Heart left ventricle (tissue), 16 donors: ENCODE data around the gene SERPINA12. TPM values are rescaled to one million over a fixed set of nuclear protein-coding genes. Genes with fewer than 3 reads are reported as not detected.
A peak's percentile ranks its signal among the peaks of the same experiment; 100 is the strongest.

Experiments used
- ATAC-seq, 4 donors: fragments of 200-7000 bp; cut with Tn5 transposase; one replicate each; pipeline ENCODE4 v1.9.1; 2020 to 2022; ENCODE audit warnings: moderate library complexity in 4 of 4, mild to moderate bottlenecking in 3 of 4, moderate number of reproducible peaks in 1 of 4
- DNase-seq, 5 donors: peaks; one replicate each; pipeline ENCODE4 v3.0.0-alpha.2; 2020
- H3K27ac ChIP-seq, 12 donors: fragments of 200-600 bp; sonication (generic) in 4 of 12; one replicate each; pipeline versions ENCODE4 v1.5.0 to v1.8.0; 2016 to 2022; ENCODE audit warnings: mild to moderate bottlenecking in 2 of 12
- H3K27me3 ChIP-seq, 9 donors: fragments of 200-600 bp; sonication (generic) in 2 of 9; one replicate each; pipeline versions ENCODE4 v1.5.1 to v1.8.0; 2016 to 2022; ENCODE audit warnings: mild to moderate bottlenecking in 3 of 9
- H3K36me3 ChIP-seq, 9 donors: fragments of 200-600 bp; sonication (generic) in 2 of 9; one replicate each; pipeline versions ENCODE4 v1.5.0 to v1.8.0; 2018 to 2022; ENCODE audit warnings: mild to moderate bottlenecking in 2 of 9
- H3K4me1 ChIP-seq, 12 donors: fragments of 200-600 bp; sonication (generic) in 4 of 12; one replicate each; pipeline versions ENCODE4 v1.5.0 to v1.8.0; 2016 to 2022; ENCODE audit warnings: mild to moderate bottlenecking in 3 of 12
- H3K4me3 ChIP-seq, 12 donors: fragments of 200-600 bp; sonication (generic) in 4 of 12; one replicate each; pipeline versions ENCODE4 v1.5.0 to v1.8.0; 2017 to 2022; ENCODE audit warnings: mild to moderate bottlenecking in 9 of 12, moderate library complexity in 4 of 12
- H3K9me3 ChIP-seq, 12 donors: fragments of 200-600 bp; sonication (generic) in 4 of 12; one replicate each; pipeline versions ENCODE4 v1.5.0 to v1.8.0; 2016 to 2022; ENCODE audit warnings: mild to moderate bottlenecking in 1 of 12
- CTCF ChIP-seq, 12 donors: fragments of 200-600 bp; sonication (generic) in 4 of 12; IDR thresholded peaks; one replicate each; pipeline versions ENCODE4 v1.5.0 to v1.8.0; 2018 to 2022; ENCODE audit warnings: antibody characterized with exemption in 12 of 12, mild to moderate bottlenecking in 5 of 12
- POLR2A ChIP-seq, 2 donors: fragments of 450-650 bp; IDR thresholded peaks; one replicate each; pipeline ENCODE4 v1.6.1; 2017; ENCODE audit warnings: antibody characterized with exemption in 2 of 2, mild to moderate bottlenecking in 2 of 2, moderate library complexity in 2 of 2
- WGBS, 4 donors: extraction: QIAGEN DNeasy Blood & Tissue Kit in 2 of 4; methylation state at CpG; one replicate each; pipeline versions ENCODE4 v1.1.5 to v1.1.7; 2013 to 2018; 5-methylcytosine and 5-hydroxymethylcytosine counted together
- intact Hi-C, 10 donors: fragments of 100-400 bp; cut with DNase I; formaldehyde crosslinking; loops; one replicate each; pipeline versions ENCODE4 v1.11.1 to v1.14.2; 2022
- polyA plus RNA-seq, 2 donors: library from polyadenylated mRNA; stranded (reverse); fragments of 200-250 nt; gene quantifications; one replicate each; pipeline ENCODE4 v1.2.3, GENCODE V29; 2013
- total RNA-seq, 9 donors: library from RNA; depleted of rRNA in 2 of 9; stranded (reverse); fragments of >200 nt in 2 of 9; fragmentation: NEBNext Ultra II Directional in 3 of 9; extraction: Animal tissue kit (Norgen Biotek cat#: 25700) in 3 of 9; gene quantifications; one replicate each; pipeline versions ENCODE4 v1.1.0 to v1.2.4, GENCODE V29; 2016 to 2023
- donor health status: ischemic (EF 13 %, LVEDD 7.1; RV severe dilation, severe dysfunction).
- donor health status: healthy with polysubstance abuse.
- donor health status: DM: no; HTN: yes; CAD: no.
- donor health status: DM: no; HTN: no; CAD: no.
- donor health status: ischemic (EF 25% LVEDD 6.9; RV normal size, moderate dysfunction).
- donor health status: ischemic (EF 25% LVEDD 5.7; RV mildly dilated, moderate dysfunction).
- donor health status: healthy.
- donor health status: DM: yes; HTN: yes; CAD: no.
- donor health status: ischemic (EF 35%, LVEDD 5.7; RV mildly dilated, moderate dysfunction).
- donor health status: nonischemic (EF 11% LVEDD 7.7; RV severe dilation, severe dysfunction).
- donor health status: DM: yes; HTN: yes; CAD: no.
- donor health status: PGD.
- donor health status: ischemic (EF 29% LVEDD 5.4; RV normal size, mild dysfunction).
- donor health status: nonischemic (EF 23%, LVEDD 6.1; RV moderate dilation, normal function).

Gene SERPINA12
- total and polyA plus RNA-seq, 11 donors = not detected

- intact Hi-C loops = loop anchor here in 1 of 10 donors (10.0 kb wide), 1 partner anchor 107 kb away; no protein-coding TSS in a partner anchor
- peaks cover 0 to 26% (median 2%) of the 10 kb centered on the region in 9 donors for H3K27me3 ChIP-seq
- WGBS, 4 donors = 60 to 64% (median 61%) methylated on average over 9 of the region's 9 CpGs
Measured at GRCh38 chr14:94541234-94541975, 32.1 kb upstream of the SERPINA12 start.

GRCh38 chr14:94540031-94540794 lies 30.9 kb upstream of the SERPINA12 start:
- Histone ChIP-seq H3K4me3 (no peak overlapping the region), H3K27me3 (peaks cover 0 to 17% (median 2%) of the 10 kb centered on the region in 9 donors), H3K27ac (no peak overlapping the region), H3K4me1 (peaks cover 0 to 8% (median 0%) of the 10 kb centered on the region in 12 donors), H3K9me3 (no peaks in the 10 kb centered on the region), H3K36me3 (no peaks in the 10 kb centered on the region)
- DNase-seq (no peak), ATAC-seq (peak in 3 of 4 donors; percentile 26 to 81 (median 27))
- no peak for TF ChIP-seq CTCF (IDR thresholded peaks at IDR 0.05)
- no peak for TF ChIP-seq POLR2A (IDR thresholded peaks at IDR 0.05)
- WGBS, 4 donors = 12 to 22% (median 15%) methylated on average over 12 to 13 of the region's 13 CpGs
- intact Hi-C loops = loop anchor here in 1 of 10 donors (10.0 kb wide), 1 partner anchor 105 kb away; no protein-coding TSS in a partner anchor

More at GRCh38 chr14:94541234-94541975, 32.1 kb upstream of the SERPINA12 start:
- no peak overlapping the region for H3K27ac ChIP-seq
- TF ChIP-seq CTCF (IDR thresholded peaks at IDR 0.05) = no peak
- no peak for TF ChIP-seq POLR2A (IDR thresholded peaks at IDR 0.05)
- H3K4me3 ChIP-seq = no peak overlapping the region
- H3K4me1 ChIP-seq = peaks cover 0 to 8% (median 0%) of the 10 kb centered on the region in 12 donors
- H3K9me3 ChIP-seq = peaks cover 0 to 5% (median 0%) of the 10 kb centered on the region in 12 donors
- no peak for ATAC-seq
- no peaks in the 10 kb centered on the region for H3K36me3 ChIP-seq
- DNase-seq = no peak

GRCh38 chr14:94539181-94539580 lies 29.9 kb upstream of the SERPINA12 start:
- ATAC-seq (no peak), DNase-seq (no peak)
- Histone ChIP-seq H3K36me3 (no peaks in the 10 kb centered on the region), H3K4me3 (no peak overlapping the region), H3K27ac (no peak overlapping the region), H3K27me3 (peaks cover 0 to 18% (median 3%) of the 10 kb centered on the region in 9 donors), H3K4me1 (peaks cover 0 to 8% (median 0%) of the 10 kb centered on the region in 12 donors), H3K9me3 (no peaks in the 10 kb centered on the region)
- WGBS, 4 donors = 76 to 78% (median 76%) methylated on average over 7 of the region's 7 CpGs
- no peak for TF ChIP-seq CTCF (IDR thresholded peaks at IDR 0.05)
- no peak for TF ChIP-seq POLR2A (IDR thresholded peaks at IDR 0.05)
- intact Hi-C loops = no loop called here
